ENCODE measurements around the gene TNFRSF11A.

Gene TNFRSF11A

DNA sequence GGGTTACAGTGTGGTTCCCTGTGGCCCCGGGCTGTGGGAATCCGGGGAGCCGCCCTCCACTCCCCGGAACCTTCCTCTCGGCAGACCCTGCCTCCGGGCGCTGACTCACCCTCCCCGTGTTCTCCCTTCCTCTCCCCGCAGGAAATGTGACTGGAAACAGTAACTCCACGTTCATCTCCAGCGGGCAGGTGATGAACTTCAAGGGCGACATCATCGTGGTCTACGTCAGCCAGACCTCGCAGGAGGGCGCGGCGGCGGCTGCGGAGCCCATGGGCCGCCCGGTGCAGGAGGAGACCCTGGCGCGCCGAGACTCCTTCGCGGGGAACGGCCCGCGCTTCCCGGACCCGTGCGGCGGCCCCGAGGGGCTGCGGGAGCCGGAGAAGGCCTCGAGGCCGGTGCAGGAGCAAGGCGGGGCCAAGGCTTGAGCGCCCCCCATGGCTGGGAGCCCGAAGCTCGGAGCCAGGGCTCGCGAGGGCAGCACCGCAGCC lies 59.5 kb downstream of the TNFRSF11A start:
- no peak for DNase-seq (ENCODE audit: low spot score)

DNA sequence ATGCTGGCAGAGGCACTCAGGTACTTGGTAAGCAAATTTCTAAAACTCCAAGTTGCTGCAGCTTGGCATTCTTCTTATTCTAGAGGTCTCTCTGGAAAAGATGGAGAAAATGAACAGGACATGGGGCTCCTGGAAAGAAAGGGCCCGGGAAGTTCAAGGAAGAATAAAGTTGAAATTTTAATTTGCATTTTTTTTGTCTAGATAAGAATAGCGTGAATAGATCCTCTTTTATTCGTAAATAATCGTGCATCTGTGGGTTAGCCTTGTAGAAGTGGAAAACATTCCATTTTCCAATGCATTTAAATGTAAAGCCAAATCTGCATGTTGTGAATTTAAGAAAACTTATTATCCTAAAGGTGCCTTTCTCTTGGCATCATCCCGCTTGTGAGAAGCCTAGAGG lies 61.0 kb downstream of the TNFRSF11A start:
- DNase-seq (ENCODE audit: low spot score) = no peak

DNA sequence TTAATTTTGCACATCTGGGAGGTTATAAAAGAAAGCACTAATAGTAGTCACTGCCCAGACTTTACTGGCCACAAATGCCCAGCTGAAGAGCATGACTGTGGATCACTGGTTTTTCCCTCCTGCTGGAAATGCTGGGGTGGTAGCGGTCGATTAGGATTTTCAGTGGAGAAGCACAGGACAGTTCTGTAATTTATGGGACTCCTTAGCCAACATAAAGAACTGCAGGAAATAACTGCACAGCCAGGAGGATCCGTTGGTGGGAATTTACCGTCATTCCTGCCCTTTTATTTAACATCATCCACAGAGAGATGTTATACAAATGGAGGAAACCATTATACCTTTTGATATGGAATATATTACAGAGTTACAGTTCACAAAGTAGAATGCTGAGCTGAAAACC lies 61.5 kb downstream of the TNFRSF11A start:
- no peak for DNase-seq (ENCODE audit: low spot score)

DNA sequence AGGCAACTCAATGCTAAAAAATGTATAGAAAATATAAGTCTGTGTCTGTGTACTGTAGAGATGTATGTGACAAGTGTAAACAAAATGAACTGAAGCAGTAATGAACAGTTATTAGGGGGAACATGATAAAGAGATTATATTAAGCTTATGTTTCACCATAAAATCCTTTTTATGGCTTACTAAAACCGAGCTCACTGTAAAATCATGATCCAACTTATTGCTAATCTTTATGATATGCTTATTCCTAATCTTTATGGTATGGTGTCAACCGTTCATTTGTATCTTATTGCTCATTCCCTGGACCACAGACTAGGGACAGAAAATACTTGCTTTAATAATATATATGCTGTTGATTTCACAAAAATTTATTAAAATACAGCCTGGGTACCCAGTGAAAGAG lies 62.1 kb downstream of the TNFRSF11A start:
- no peak for DNase-seq (ENCODE audit: low spot score)

DNA sequence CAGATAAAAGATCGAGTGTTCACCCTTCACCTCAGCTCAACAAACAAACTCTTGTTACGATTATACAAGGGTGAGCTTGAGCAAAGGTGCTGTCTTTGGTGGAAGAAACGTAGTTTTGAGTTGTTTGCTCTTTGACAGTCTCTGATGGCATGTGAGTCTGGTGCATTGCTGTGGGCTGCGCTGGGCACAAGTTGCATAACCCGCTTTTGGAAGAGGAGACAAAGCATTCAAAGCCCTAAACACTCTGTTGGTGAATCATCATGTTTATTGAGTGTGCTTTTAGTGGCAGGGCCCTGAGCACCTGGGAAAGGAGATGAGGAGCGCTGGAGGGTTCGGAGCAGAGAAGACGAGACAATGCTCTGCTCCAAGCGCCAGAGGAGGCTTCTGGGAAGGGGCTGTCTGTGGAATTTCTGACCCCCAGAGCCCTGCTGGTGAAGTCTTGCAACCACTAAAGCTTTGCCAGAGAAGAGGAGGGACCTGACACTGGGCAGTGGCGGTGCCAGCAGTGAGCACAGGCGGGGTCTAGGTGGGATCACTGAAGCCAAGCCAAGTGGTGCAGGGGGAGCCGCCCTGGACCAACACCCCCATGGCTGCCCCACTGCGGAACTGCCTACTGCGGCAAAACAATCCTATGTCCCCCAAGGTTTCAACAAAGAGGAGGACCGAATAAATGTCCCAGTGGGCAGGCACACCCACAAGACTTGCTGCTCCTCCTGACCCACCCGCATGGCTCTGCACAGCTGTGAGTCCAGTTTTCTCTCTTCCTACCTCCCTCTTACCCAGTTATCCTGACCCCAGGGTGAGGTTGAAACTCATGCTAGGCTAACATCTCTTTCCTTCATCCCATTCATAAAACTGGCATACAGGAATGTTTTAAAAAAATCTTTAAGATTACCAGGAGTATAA lies 64.0 kb downstream of the TNFRSF11A start:
- DNase-seq (ENCODE audit: low spot score) = peak; percentile 25

DNA sequence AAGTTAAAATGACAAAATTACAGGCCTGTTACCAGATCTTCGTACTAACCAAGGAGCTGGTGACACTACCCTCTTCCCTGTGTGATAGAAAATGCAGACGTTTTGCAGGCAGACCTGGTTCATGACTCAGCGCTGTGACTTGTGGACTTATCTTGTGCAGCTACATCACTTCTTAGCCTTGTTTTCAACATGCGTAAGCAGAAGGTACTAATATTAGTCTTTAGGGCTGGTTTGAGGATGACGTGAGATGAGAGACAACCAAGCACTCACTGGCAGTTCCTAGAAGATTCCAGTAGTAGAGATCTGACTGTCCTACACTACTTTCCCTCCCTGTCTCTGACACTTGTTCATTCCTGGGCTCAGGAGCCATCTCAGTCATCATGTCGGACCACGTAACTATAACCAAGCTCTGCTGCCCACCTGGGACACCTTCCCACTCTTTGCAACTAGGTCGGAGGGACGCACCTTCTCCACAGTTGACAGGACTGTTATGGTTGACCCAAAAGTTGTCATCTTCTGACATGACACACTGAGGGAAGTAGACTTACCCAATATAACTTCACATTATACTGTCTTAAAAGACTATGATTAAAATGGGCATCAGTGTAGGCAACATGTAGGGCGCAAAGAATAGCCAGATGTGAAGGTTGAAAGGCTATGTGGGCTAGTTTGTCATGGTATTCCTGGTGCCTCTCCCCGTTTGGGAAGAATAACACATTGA lies 64.8 kb downstream of the TNFRSF11A start:
- no peak for DNase-seq (ENCODE audit: low spot score)

DNA sequence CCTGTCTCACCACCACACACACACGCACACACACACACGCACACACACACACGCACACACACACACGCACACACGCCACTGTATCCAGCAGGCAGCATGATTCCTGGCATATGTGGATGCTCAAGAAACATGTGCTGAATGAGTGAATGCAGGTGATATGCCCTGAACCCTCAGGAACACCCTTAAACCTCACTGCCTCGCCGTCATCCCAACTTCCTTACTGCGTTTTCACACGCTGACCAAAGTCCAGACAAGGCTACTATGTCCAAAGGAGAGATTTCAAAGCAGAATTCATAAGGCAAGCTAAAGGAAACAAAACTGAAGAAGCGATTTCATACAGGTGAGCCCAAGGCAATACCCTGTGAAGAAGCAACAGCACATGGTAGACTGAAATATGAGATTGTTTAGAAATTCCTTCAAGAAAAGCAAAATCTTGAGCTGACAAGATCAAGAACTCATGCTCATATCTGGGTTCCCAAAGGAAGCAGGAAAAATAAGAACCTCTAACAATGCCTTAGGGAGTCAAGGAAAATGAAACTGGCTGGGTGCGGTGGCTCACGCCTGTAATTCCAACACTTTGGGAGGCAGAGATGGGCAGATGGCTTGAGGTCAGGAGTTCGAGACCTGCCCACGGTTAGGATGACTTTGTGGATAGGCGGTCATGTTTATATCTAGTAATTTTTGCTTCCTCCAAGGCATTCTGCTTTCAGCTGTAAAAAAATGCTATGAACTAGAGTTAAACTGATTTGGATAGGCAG lies 69.1 kb downstream of the TNFRSF11A start:
- DNase-seq (ENCODE audit: low spot score) = no peak

DNA sequence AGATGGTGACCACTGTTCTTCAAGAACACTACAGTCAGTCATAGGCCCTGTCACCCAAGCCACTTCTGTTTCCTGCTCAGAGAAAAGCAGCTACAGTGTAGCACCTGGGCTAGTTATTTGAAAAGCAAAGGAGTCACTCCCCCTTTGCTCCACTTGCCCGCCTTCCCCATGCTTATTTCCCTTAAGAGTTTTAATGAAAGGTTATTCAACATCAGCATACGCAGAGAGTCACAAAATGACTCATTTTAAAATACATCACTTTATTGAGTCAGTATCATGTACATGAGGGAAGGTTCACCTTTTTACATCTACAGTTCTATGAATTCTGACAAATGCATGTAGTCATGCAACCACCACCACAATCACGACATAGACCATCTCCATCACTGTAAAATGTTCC lies 71.3 kb downstream of the TNFRSF11A start:
- DNase-seq (ENCODE audit: low spot score) = no peak

DNA sequence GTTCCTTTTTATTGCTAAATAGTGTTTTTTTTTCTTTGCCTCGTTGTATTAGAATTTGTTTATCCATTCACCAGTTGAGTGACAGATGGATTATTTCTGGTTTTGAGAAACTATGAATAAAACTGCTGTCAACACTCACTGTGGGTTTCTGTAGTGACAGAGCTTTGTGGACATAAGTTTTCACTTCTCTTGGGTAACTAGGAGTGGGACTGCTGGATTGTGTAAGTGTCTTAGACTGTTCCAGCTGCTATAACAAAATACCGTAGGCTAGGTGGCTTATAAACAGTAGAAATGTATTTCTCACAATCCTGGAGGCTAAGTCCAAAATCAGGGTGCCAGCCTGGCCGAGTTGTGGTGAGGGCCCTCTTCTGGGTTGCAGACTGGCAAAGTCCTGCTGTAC lies 71.9 kb downstream of the TNFRSF11A start:
- no peak for DNase-seq (ENCODE audit: low spot score)

DNA sequence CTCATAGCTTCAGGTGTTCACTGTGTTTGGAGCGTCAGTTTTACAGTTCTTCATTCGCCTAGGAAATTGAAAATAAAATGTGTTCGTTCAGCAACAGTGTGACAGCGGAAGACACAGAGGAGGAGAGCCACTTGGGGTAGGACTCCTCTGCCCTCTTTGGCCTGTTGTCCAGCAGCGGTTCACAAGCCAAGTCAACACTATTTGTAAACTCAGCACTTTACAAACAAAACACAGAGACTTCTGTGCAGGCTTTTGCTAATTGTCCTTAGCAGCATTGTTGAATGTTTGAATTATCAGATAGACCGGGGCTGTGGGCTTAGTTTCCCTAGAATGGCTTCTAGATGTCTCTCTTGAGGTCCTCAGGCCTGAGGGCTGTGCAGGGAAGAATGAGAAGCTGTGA lies 73.2 kb downstream of the TNFRSF11A start:
- DNase-seq (ENCODE audit: low spot score) = no peak

DNA sequence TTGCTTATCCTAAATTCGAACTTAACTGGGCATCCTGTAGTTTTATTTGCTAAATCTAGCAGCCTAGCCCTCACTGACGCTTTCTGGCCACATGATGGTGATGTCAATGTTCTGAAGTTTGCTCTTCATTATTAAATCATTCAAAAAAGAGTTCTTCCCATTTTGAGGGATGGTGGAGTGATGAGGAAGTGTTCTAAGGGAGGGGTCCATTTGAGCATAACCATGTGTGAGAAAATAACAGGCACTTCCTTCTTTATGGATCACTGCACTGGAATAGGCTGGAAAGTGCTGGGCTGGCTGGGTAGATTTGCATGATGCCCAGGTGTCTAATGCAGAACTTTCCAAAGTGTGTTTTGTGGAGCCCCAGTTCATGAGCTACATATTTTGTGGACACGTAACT lies 74.2 kb downstream of the TNFRSF11A start:
- DNase-seq (ENCODE audit: low spot score) = no peak

DNA sequence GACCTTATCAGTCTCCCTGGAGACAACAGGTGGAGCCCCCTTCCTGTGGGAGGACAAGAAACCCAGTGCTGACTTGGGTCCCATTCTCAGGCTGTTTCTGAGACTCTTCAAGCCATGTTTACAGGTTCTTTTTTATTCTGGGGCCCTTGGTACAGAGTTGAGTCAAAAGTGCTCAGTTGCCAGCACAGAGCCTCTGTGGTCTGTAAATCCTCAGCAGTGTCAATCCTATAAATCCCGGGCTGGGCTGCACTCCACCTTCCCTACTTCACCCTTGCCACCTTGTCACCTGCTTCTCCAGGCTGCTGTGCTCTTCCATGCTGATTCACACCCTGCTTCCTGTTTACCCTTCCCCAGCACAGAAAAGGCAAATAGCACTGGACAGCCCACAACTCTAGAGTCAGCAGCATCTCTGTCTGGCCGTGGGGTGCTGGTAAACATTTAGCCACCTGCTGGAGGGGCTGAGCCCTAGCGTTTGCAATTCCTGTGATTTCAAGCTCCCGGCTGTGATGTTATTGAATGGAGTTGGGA lies 74.7 kb downstream of the TNFRSF11A start:
- no peak for DNase-seq (ENCODE audit: low spot score)

DNA sequence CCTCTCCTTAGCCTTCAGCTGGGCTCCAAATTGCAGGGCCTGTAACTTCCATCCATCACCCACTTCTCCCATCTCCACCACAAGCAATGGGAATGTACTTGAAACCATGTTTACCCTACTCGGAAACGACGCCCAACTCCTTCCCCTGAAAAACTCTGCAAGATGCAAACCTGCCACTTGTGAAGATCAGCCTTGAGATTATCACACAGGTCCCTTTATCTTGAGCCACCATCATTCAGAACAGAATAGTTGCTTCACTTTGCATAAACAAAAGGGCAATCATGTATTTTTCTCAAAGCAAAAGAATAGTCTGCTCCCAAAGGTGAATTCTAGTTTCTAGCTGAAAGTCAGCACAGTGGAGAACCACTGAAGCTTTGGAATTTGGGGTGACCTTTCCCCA lies 75.8 kb downstream of the TNFRSF11A start:
- DNase-seq (ENCODE audit: low spot score) = no peak

DNA sequence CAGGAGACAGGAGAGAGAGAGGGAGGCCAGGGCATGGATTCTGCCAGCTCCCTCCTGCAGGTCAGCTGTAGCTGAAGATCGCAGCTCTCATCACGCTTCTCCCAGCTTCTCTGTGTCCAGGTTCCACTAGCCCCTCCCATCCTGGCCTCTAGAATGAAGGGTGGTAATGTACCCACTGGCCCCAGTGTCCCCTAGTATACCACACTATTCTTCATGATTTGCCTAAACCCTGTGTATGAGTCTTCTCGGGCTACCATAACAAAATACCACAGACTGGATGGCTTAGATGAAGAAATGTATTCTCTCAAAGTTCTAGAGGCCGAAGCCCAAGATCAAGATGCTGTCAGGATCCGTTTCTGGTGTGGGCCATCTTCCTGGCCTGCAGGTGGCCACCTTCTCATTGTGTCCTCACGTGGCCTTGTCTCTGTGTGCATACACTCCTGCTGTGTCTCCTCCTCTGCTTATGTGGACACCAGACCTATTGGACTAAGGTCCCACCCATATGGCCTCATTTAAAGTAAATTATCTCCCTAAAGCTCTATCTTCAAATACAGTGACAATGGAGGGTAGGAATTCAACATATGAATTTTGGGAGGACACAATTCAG lies 77.3 kb downstream of the TNFRSF11A start:
- no peak for DNase-seq (ENCODE audit: low spot score)

DNA sequence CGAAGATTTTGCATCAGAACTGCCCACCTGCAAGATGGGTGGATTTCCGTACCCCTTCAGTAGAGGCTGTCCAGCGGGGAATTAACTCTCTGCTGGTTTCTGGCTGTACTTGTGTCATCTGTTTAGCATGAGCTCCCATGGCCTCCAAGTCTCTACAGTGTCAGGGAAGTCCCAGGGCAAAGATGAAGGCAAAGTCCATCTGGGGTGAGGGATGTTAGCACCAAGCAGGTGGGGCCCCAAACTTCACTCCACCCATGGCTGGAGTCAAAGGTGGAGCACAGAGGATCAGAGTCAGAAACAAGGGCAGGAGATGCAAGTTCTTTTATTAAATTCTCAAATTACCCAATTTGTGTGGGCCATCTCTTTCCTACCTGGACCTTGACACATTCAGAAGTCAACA lies 78.0 kb downstream of the TNFRSF11A start:
- DNase-seq (ENCODE audit: low spot score) = no peak

DNA sequence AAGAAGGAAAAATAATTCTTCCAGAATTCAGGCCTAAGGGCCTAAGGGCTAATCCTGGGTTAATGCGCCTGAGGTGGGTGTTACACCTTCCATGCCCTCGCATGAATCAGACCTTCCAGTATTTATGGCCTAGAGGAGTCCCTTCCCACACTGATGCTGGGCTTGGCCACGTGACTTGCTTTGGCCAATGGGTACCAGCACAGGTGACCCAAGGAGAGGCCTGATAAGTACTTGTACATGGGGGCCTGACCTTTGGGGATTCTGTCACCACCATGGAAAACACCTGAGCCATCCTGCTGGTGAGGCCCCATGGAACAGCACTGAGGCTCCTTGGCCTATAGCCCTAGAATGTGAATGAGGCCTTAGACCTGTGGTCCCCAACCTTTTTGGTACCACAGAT lies 79.8 kb downstream of the TNFRSF11A start:
- no peak for DNase-seq (ENCODE audit: low spot score)

DNA sequence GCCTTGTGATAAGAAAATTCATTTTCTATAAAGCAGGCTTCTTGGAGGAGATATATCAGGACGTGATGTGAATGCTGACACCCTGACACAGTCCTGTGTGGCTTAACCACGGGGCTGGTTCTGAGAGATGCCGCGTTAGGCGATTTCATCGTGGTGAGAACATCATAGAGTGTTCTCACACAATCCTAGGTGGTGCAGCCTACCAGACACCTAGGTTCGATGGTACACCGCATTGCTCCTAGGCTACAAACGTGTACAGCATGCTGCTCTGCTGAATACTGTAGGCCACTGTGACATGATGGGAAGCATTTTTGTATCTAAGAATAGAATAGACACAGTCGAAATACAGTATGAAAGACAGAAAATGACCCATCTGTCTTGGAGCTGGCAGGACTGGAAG lies 82.5 kb downstream of the TNFRSF11A start:
- no peak for DNase-seq (ENCODE audit: low spot score)

DNA sequence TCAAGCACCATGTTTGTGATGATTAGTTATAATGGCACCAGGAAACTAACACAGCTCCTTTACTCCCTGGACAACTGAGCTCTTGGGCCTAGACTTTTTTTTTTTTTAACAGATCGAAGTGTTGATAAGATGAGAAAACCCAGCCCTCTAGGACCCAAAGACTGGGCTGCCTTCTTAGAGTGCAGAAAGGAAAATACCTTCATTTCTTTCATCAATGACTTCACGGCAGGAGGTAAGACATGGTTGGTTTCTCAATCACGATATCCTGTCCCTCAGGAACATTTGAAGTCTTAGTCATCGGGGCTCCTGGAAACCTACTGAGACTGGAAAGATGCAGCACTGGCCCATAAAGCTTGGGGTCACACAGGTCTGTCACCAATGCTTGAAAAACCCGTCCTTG lies 84.7 kb downstream of the TNFRSF11A start:
- DNase-seq (ENCODE audit: low spot score) = no peak

DNA sequence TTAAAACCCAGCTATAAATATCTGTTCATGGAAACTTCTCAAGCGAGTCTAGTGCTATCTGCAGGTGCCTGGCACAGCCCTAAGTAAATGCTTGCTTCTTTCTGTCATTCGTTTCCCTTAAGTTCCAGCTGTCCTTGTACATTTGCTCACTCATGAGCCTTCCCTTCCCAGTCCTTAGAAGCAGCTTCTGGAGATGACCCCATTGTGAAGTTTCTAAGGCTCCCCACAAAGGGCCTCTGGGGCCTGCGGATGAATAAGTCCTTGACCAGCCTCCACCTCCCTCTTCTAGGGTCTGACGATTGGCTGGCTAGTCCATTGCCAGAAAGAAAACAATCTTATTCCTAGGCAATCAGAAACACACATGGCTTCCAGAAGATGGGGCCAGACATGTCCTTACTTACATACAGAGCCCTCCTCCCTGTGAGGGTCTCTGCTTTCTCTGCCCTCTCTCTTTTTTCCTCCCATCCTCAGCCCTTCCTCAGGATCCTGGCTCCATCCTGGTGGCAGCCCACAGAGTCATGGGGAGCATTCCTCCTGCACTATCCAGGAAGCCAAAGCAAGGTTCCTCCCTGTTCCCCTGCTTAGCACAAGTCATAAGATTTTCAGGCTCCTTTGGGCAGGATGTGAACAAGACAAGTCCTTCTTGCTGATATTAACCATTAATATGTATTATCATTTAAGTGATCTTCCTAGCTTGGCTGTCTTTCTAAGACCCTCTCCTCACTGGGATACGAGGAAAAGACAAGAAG lies 87.3 kb downstream of the TNFRSF11A start:
- no peak for DNase-seq (ENCODE audit: low spot score)

DNA sequence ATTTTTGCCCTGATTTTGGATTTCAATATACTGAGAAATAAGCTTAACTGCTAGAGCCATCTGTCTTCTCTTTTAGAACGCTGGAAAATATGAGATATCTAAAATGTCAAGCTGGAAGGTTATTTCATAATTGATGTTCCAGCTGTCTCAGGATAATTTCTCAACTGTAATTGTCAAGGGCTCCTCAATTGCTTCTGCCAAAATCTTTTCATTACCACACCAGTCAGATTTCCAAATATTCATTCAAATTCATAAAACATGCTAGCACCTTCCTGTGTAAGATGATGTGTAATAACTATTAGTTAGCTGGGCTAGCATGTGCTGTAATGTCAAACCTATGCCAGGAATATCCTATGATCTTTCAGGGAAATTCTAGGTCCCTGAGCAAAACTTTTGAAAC lies 88.1 kb downstream of the TNFRSF11A start:
- no peak for DNase-seq (ENCODE audit: low spot score)

DNA sequence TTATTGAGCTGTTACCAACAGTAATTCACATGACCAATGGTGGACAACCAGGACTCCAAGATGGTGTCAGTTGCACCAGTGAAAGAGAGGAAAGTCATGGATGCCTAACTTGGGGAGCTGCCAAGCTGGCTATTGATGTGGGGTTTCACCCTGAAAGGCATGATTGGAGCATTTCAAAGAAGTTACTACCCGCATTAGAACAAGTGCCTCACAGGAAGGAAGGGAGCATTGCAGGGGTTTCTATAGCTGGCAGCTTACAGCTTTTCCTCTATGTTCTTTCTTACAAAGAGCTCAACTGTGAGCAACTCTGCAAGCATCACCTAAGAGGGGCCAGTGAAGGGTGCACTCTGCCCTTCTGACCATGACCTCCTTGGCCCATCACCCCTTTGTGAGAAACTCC lies 93.1 kb downstream of the TNFRSF11A start:
- DNase-seq (ENCODE audit: low spot score) = no peak
